ENCODE results near the gene CD93. TPM values are rescaled to one million over a fixed set of nuclear protein-coding genes. Genes with fewer than 3 reads are reported as not detected.

CD93 gene
- polyA plus RNA-seq, 1 donor from 2014 or later, result not detected

DNA sequence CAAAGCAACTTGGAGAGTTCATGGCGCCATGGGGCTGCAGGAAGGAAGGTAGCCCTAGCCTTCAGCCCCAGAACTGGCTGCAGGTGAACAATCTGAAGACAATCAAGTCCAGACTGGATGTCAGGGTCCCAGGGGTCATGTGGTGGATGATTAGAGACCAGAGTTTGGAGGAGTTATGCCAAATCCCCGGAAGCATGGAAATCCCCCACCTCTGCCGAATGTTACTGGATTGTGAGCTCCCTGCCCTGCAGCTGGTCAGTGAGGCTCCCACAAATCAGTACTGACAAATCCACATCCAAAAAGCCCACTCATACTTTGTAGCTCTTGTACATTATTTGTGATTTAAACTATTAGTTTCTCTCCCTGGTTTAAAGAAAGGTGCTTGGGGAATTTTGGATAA lies 21.3 kb upstream of the CD93 start:
- TF ChIP-seq, protein P1, sequence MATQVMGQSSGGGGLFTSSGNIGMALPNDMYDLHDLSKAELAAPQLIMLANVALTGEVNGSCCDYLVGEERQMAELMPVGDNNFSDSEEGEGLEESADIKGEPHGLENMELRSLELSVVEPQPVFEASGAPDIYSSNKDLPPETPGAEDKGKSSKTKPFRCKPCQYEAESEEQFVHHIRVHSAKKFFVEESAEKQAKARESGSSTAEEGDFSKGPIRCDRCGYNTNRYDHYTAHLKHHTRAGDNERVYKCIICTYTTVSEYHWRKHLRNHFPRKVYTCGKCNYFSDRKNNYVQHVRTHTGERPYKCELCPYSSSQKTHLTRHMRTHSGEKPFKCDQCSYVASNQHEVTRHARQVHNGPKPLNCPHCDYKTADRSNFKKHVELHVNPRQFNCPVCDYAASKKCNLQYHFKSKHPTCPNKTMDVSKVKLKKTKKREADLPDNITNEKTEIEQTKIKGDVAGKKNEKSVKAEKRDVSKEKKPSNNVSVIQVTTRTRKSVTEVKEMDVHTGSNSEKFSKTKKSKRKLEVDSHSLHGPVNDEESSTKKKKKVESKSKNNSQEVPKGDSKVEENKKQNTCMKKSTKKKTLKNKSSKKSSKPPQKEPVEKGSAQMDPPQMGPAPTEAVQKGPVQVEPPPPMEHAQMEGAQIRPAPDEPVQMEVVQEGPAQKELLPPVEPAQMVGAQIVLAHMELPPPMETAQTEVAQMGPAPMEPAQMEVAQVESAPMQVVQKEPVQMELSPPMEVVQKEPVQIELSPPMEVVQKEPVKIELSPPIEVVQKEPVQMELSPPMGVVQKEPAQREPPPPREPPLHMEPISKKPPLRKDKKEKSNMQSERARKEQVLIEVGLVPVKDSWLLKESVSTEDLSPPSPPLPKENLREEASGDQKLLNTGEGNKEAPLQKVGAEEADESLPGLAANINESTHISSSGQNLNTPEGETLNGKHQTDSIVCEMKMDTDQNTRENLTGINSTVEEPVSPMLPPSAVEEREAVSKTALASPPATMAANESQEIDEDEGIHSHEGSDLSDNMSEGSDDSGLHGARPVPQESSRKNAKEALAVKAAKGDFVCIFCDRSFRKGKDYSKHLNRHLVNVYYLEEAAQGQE (IDR thresholded peaks at IDR 0.05; ENCODE audit: borderline replicate concordance), result no peak
- TF ChIP-seq SMC3 (conservative IDR thresholded peaks at IDR 0.05; ENCODE audit: poor library complexity) (no peak), MXI1 (conservative IDR thresholded peaks at IDR 0.05; ENCODE audit: poor library complexity, severe bottlenecking) (no peak), EZH2 (IDR thresholded peaks at IDR 0.05; ENCODE audit: borderline replicate concordance, insufficient read depth, low read length, poor library complexity, severe bottlenecking) (no peak), EP300 (conservative IDR thresholded peaks at IDR 0.05; ENCODE audit: poor library complexity, severe bottlenecking) (no peak), POLR2AphosphoS5 (IDR thresholded peaks at IDR 0.05) (no peak)
- Histone ChIP-seq H3K9me3 (ENCODE audit: low read length) (no peaks in the 10 kb centered on the region), H3K36me3 (ENCODE audit: insufficient read depth, low read length) (no peaks in the 10 kb centered on the region), H2AFZ (ENCODE audit: low read depth, low read length) (no peak overlapping the region), H3K9me2 (ENCODE audit: insufficient read depth, low read length) (no peaks in the 10 kb centered on the region), H3F3A (ENCODE audit: insufficient read depth, low read length, poor library complexity, severe bottlenecking) (no peaks in the 10 kb centered on the region), H3K27me3 (ENCODE audit: insufficient read depth, low read depth, low read length) (no peaks in the 10 kb centered on the region), H3K4me3 (ENCODE audit: low read length) (no peak overlapping the region), H3K27ac (ENCODE audit: low read length) (no peak overlapping the region), H3K4me2 (ENCODE audit: low read length) (no peak overlapping the region), H3K79me2 (replicated peaks; ENCODE audit: insufficient read depth, low read length) (no peaks in the 10 kb centered on the region), H4K20me1 (ENCODE audit: insufficient read depth) (no peaks in the 10 kb centered on the region), H3K9ac (ENCODE audit: low read length) (no peak overlapping the region)

DNA sequence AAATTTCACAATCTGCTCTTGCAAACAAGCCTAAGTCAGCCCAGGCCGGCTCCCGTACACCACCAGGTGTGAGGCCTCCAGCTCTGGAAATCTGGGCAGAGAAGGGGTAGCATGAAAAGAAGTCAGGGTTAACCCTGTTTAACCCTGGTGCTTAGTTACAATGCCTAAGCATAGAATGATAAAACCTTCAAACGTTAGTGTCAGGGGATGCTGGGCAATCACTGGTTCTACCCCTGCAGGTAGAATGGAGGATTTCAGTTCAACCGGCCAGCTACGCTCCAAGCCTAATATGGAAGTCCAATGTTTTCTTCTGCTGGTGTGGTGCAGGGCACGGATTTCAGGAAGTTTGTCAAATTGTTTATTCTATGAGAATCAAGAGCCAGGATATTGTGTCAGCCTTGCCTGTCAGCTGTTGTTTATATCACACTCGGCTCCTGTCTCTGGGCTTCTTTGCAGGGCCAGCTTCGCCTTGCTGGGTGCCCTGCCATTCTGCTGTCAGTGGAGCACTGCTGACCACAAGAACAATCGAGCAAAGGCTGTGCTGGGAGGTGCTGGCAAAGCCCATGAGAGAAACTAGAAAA lies 20.2 kb upstream of the CD93 start:
- Histone ChIP-seq H3K9ac (ENCODE audit: low read length) (no peak overlapping the region), H3K4me2 (ENCODE audit: low read length) (no peak overlapping the region), H3K36me3 (ENCODE audit: insufficient read depth, low read length) (no peaks in the 10 kb centered on the region), H3K9me2 (ENCODE audit: insufficient read depth, low read length) (no peaks in the 10 kb centered on the region), H3K27me3 (ENCODE audit: insufficient read depth, low read depth, low read length) (no peaks in the 10 kb centered on the region), H3K9me3 (ENCODE audit: low read length) (no peaks in the 10 kb centered on the region), H3K79me2 (replicated peaks; ENCODE audit: insufficient read depth, low read length) (no peaks in the 10 kb centered on the region), H2AFZ (ENCODE audit: low read depth, low read length) (no peak overlapping the region), H3K4me3 (ENCODE audit: low read length) (no peak overlapping the region), H4K20me1 (ENCODE audit: insufficient read depth) (no peaks in the 10 kb centered on the region), H3F3A (ENCODE audit: insufficient read depth, low read length, poor library complexity, severe bottlenecking) (no peaks in the 10 kb centered on the region), H3K27ac (ENCODE audit: low read length) (no peak overlapping the region)
- TF ChIP-seq CTCF (IDR thresholded peaks at IDR 0.05; ENCODE audit: poor library complexity, severe bottlenecking), result no peak
- TF ChIP-seq SMC3 (conservative IDR thresholded peaks at IDR 0.05; ENCODE audit: poor library complexity), result no peak
- TF ChIP-seq EP300 (conservative IDR thresholded peaks at IDR 0.05; ENCODE audit: poor library complexity, severe bottlenecking), result no peak
- no peak for TF ChIP-seq TAF1 (IDR thresholded peaks at IDR 0.05; ENCODE audit: low read depth)
- TF ChIP-seq MXI1 (conservative IDR thresholded peaks at IDR 0.05; ENCODE audit: poor library complexity, severe bottlenecking), result no peak
- TF ChIP-seq, protein P1 (IDR thresholded peaks at IDR 0.05; ENCODE audit: borderline replicate concordance), result no peak
- no peak for TF ChIP-seq RAD21 (conservative IDR thresholded peaks at IDR 0.05)
- TF ChIP-seq POLR2AphosphoS5 (IDR thresholded peaks at IDR 0.05), result no peak
- no peak for TF ChIP-seq EZH2 (IDR thresholded peaks at IDR 0.05; ENCODE audit: borderline replicate concordance, insufficient read depth, low read length, poor library complexity, severe bottlenecking)

Data from neural cell (in vitro differentiated cells).